Measurements from ENCODE around the gene MTUS2. TPM values are rescaled to one million over a fixed set of nuclear protein-coding genes. Genes with fewer than 3 reads are reported as not detected.
"Not testable (repeated sequence)": the region's sequence is repeated elsewhere in the genome, so short reads cannot be mapped to it uniquely, and the experiment has no call there.

MTUS2 gene
- total and polyA plus RNA-seq, 2 donors (not counting 1 experiment from before 2014, with no cell fraction given) = 0.06 TPM; not detected in 1

GRCh38 chr13:28984825-28985224, 164.7 kb downstream of the MTUS2 start:
- Histone ChIP-seq H3K4me3 (replicated peaks in 1 of 4; ENCODE audit: control extremely low read depth in 1 of 4, insufficient read depth in 1 of 4, low read depth in 3 of 4, low read length in 4 of 4) (no peak overlapping the region), H3K4me2 (ENCODE audit: extremely low read depth, insufficient read depth, low read length) (no peak overlapping the region), H3K9ac (ENCODE audit: insufficient read depth, low read length) (no peak overlapping the region), H2AFZ (ENCODE audit: low read length) (no peak overlapping the region), H4K20me1 (ENCODE audit: control insufficient read depth, extremely low read depth, insufficient read depth, low read length) (no peaks in the 10 kb centered on the region), H3K9me3 (ENCODE audit: control insufficient read depth, insufficient read depth, low read depth, low read length) (no peaks in the 10 kb centered on the region), H3K27ac (ENCODE audit: insufficient read depth, low read length) (no peak overlapping the region), H3K4me1 (ENCODE audit: control insufficient read depth, extremely low read depth, insufficient read depth, low read length) (no peaks in the 10 kb centered on the region), H3K79me2 (ENCODE audit: control insufficient read depth, insufficient read depth, low read length) (no peaks in the 10 kb centered on the region), H3K27me3 (ENCODE audit: control insufficient read depth, insufficient read depth, low read length) (no peaks in the 10 kb centered on the region), H3K36me3 (ENCODE audit: control insufficient read depth, insufficient read depth, low read length) (no peaks in the 10 kb centered on the region)
- no peak for DNase-seq (ENCODE audit: low read depth in 2 of 2)
- TF ChIP-seq EZH2 (IDR thresholded peaks at IDR 0.05; ENCODE audit: low read length, missing control alignments) = no peak
- TF ChIP-seq CTCF (conservative IDR thresholded peaks at IDR 0.05 in 1 of 2, IDR thresholded peaks at IDR 0.05 in 1 of 2; ENCODE audit: low read depth in 1 of 2, low read length in 2 of 2) = no peak

GRCh38 chr13:28990378-28990777, 170.2 kb downstream of the MTUS2 start:
- not testable (repeated sequence) for H3K27me3 ChIP-seq (ENCODE audit: control insufficient read depth, insufficient read depth, low read length); DNase-seq (ENCODE audit: low read depth in 2 of 2); H4K20me1 ChIP-seq (ENCODE audit: control insufficient read depth, extremely low read depth, insufficient read depth, low read length); H3K9ac ChIP-seq (ENCODE audit: insufficient read depth, low read length); H3K9me3 ChIP-seq (ENCODE audit: control insufficient read depth, insufficient read depth, low read depth, low read length); H3K4me2 ChIP-seq (ENCODE audit: extremely low read depth, insufficient read depth, low read length); H3K4me3 ChIP-seq (replicated peaks in 1 of 4; ENCODE audit: control extremely low read depth in 1 of 4, insufficient read depth in 1 of 4, low read depth in 3 of 4, low read length in 4 of 4); H3K79me2 ChIP-seq (ENCODE audit: control insufficient read depth, insufficient read depth, low read length); H3K36me3 ChIP-seq (ENCODE audit: control insufficient read depth, insufficient read depth, low read length); H2AFZ ChIP-seq (ENCODE audit: low read length); H3K4me1 ChIP-seq (ENCODE audit: control insufficient read depth, extremely low read depth, insufficient read depth, low read length); H3K27ac ChIP-seq (ENCODE audit: insufficient read depth, low read length)

GRCh38 chr13:28991764-28992163, 171.6 kb downstream of the MTUS2 start:
- H3K4me2 ChIP-seq (ENCODE audit: extremely low read depth, insufficient read depth, low read length) = no peak overlapping the region
- no peak for DNase-seq (ENCODE audit: low read depth in 2 of 2)
- no peaks in the 10 kb centered on the region for H3K79me2 ChIP-seq (ENCODE audit: control insufficient read depth, insufficient read depth, low read length)
- no peaks in the 10 kb centered on the region for H3K4me1 ChIP-seq (ENCODE audit: control insufficient read depth, extremely low read depth, insufficient read depth, low read length)
- no peaks in the 10 kb centered on the region for H3K9me3 ChIP-seq (ENCODE audit: control insufficient read depth, insufficient read depth, low read depth, low read length)
- no peak overlapping the region for H3K4me3 ChIP-seq (replicated peaks in 1 of 4; ENCODE audit: control extremely low read depth in 1 of 4, insufficient read depth in 1 of 4, low read depth in 3 of 4, low read length in 4 of 4)
- H3K9ac ChIP-seq (ENCODE audit: insufficient read depth, low read length) = no peak overlapping the region
- no peak overlapping the region for H2AFZ ChIP-seq (ENCODE audit: low read length)
- H3K27me3 ChIP-seq (ENCODE audit: control insufficient read depth, insufficient read depth, low read length) = no peaks in the 10 kb centered on the region
- H3K27ac ChIP-seq (ENCODE audit: insufficient read depth, low read length) = no peak overlapping the region
- H4K20me1 ChIP-seq (ENCODE audit: control insufficient read depth, extremely low read depth, insufficient read depth, low read length) = no peaks in the 10 kb centered on the region
- TF ChIP-seq EZH2 (IDR thresholded peaks at IDR 0.05; ENCODE audit: low read length, missing control alignments) (no peak), CTCF (conservative IDR thresholded peaks at IDR 0.05 in 1 of 2, IDR thresholded peaks at IDR 0.05 in 1 of 2; ENCODE audit: low read depth in 1 of 2, low read length in 2 of 2) (no peak)
- H3K36me3 ChIP-seq (ENCODE audit: control insufficient read depth, insufficient read depth, low read length) = no peaks in the 10 kb centered on the region
